ENCODE results near the gene CCL25.
A peak's percentile ranks its signal among the peaks of the same experiment; 100 is the strongest.

Gene CCL25

GRCh38 chr19:8044018-8044417, 8.5 kb upstream of the CCL25 start:
- TF ChIP-seq CTCF (conservative IDR thresholded peaks at IDR 0.05; ENCODE audit: low read depth) = no peak
- DNase-seq (ENCODE audit: low spot score) = no peak
- ChIA-PET POLR2A (ENCODE audit: low non-redundant PET) (no interaction called here), CTCF (no interaction called here)
- no peak overlapping the region for H3K27ac ChIP-seq

- H3K27ac ChIP-seq = no peak overlapping the region
Observed at GRCh38 chr19:8045872-8046568, 6.5 kb upstream of the CCL25 start.

GRCh38 chr19:8046569-8047165, 5.9 kb upstream of the CCL25 start:
- H3K27ac ChIP-seq = no peak overlapping the region
- ChIA-PET POLR2A (ENCODE audit: low non-redundant PET) (no interaction called here), CTCF (interaction anchor here (0.6 kb wide), 1 partner anchor 542 kb away, joined by 5 read pairs; no protein-coding TSS in a partner anchor)
- TF ChIP-seq CTCF (conservative IDR thresholded peaks at IDR 0.05; ENCODE audit: low read depth) = no peak
- DNase-seq (ENCODE audit: low spot score) = no peak

More at GRCh38 chr19:8045872-8046568, 6.5 kb upstream of the CCL25 start:
- POLR2A ChIA-PET (ENCODE audit: low non-redundant PET) = no interaction called here
- no peak for TF ChIP-seq CTCF (conservative IDR thresholded peaks at IDR 0.05; ENCODE audit: low read depth)
- no peak for DNase-seq (ENCODE audit: low spot score)
- CTCF ChIA-PET = no interaction called here

GRCh38 chr19:8050274-8051096, 2.1 kb upstream of the CCL25 start:
- peak overlapping the region; percentile 5; the same call in 1 of the 2 replicates for H3K27ac ChIP-seq
- TF ChIP-seq CTCF (conservative IDR thresholded peaks at IDR 0.05; ENCODE audit: low read depth) = no peak
- CTCF ChIA-PET = interaction anchor here (0.6 to 0.7 kb wide), 2 partner anchors 212 to 540 kb away, joined by 3 read pairs; no protein-coding TSS in a partner anchor
- POLR2A ChIA-PET (ENCODE audit: low non-redundant PET) = no interaction called here
- DNase-seq (ENCODE audit: low spot score) = peak; percentile 93

- no peak for TF ChIP-seq CTCF (conservative IDR thresholded peaks at IDR 0.05; ENCODE audit: low read depth)
- DNase-seq (ENCODE audit: low spot score) = no peak
- CTCF ChIA-PET = no interaction called here
- H3K27ac ChIP-seq = no peak overlapping the region
- POLR2A ChIA-PET (ENCODE audit: low non-redundant PET) = no interaction called here
Observed at GRCh38 chr19:8054169-8054568, 1.6 kb downstream of the CCL25 start.

GRCh38 chr19:8056533-8056932, 4.0 kb downstream of the CCL25 start:
- no peak for TF ChIP-seq CTCF (conservative IDR thresholded peaks at IDR 0.05; ENCODE audit: low read depth)
- no peak overlapping the region for H3K27ac ChIP-seq
- ChIA-PET POLR2A (ENCODE audit: low non-redundant PET) (no interaction called here), CTCF (interaction anchor here (0.6 kb wide), 1 partner anchor 183 kb away, joined by 3 read pairs; no protein-coding TSS in a partner anchor)
- no peak for DNase-seq (ENCODE audit: low spot score)
